PC-9 (cell line): ENCODE results near the gene GALK1. TPM values are rescaled to one million over a fixed set of nuclear protein-coding genes. Genes with fewer than 3 reads are reported as not detected.

Experiments
- BruUV-seq: library from RNA; stranded (reverse); fragments of 400-500 nt; replicated peaks from 2 replicates; lab custom pipeline; 2021; lab: Mats Ljungman, UMichigan
- CTCF ChIA-PET: fragments of 300-600 bp; sonication (Branson Sonifier 250); formaldehyde crosslinking; loops from one replicate; lab custom pipeline; 2022; ENCODE audit warnings: antibody characterized with exemption; lab: Charles Lee
- POLR2A ChIA-PET: fragments of 300-600 bp; sonication (Branson Sonifier 250); formaldehyde crosslinking; loops from one replicate; lab custom pipeline; 2022; ENCODE audit warnings: antibody characterized with exemption; ENCODE audit not compliant: unreplicated experiment; lab: Charles Lee
- DNase-seq, 2 experiments: peaks; one replicate each; pipeline versions ENCODE4 v3.0.0 to v3.0.0-alpha.2; 2015 to 2022; ENCODE audit warnings: mixed read lengths in 1 of 2
- H2AFZ ChIP-seq: fragments of 200-600 bp; sonication (generic); 2 replicates; pipeline ENCODE4 v1.8.1; 2017; ENCODE audit warnings: antibody characterized with exemption
- H3F3A ChIP-seq: fragments of 200-600 bp; sonication (generic); 2 replicates; pipeline ENCODE4 v1.8.1; 2017; ENCODE audit warnings: antibody characterized with exemption, mild to moderate bottlenecking, low read depth; ENCODE audit not compliant: insufficient read depth
- H3K27ac ChIP-seq: fragments of 200-600 bp; sonication (generic); 2 replicates; pipeline ENCODE4 v1.6.1; 2016; ENCODE audit warnings: mixed run types
- H3K27me3 ChIP-seq: fragments of 200-600 bp; sonication (generic); 2 replicates; pipeline ENCODE4 v1.6.1; 2016; ENCODE audit warnings: low read depth, mixed run types; ENCODE audit not compliant: insufficient read depth
- H3K36me3 ChIP-seq: fragments of 200-600 bp; sonication (generic); 2 replicates; pipeline ENCODE4 v1.6.1; 2016; ENCODE audit warnings: low read depth, mixed run types
- H3K4me1 ChIP-seq: fragments of 200-600 bp; sonication (generic); replicated peaks from 2 replicates; pipeline ENCODE4 v1.6.1; 2016; ENCODE audit warnings: mixed run types; ENCODE audit not compliant: insufficient read depth
- H3K4me2 ChIP-seq: fragments of 200-600 bp; sonication (generic); 2 replicates; pipeline ENCODE4 v1.6.1; 2017; ENCODE audit warnings: mixed run types
- H3K4me3 ChIP-seq: fragments of 200-600 bp; sonication (generic); 2 replicates; pipeline ENCODE4 v1.6.1; 2016; ENCODE audit warnings: mixed run types
- H3K79me2 ChIP-seq: fragments of 200-600 bp; sonication (generic); 2 replicates; pipeline ENCODE4 v1.6.1; 2017; ENCODE audit warnings: low read depth, mixed run types
- H3K9me2 ChIP-seq: fragments of 200-600 bp; sonication (generic); 2 replicates; pipeline ENCODE4 v1.8.1; 2017; ENCODE audit warnings: mild to moderate bottlenecking; ENCODE audit not compliant: insufficient read depth
- H3K9me3 ChIP-seq: fragments of 200-600 bp; sonication (generic); 2 replicates; pipeline ENCODE4 v1.8.1; 2016; ENCODE audit warnings: low read depth; ENCODE audit not compliant: insufficient read depth
- H4K20me1 ChIP-seq: fragments of 200-600 bp; sonication (generic); 2 replicates; pipeline ENCODE4 v1.8.1; 2017; ENCODE audit not compliant: insufficient read depth
- CTCF ChIP-seq: fragments of 200-600 bp; sonication (generic); conservative IDR thresholded peaks from 2 replicates; pipeline ENCODE4 v1.6.1; 2017; ENCODE audit warnings: mixed run types, antibody characterized with exemption, mild to moderate bottlenecking, moderate library complexity
- EZH2 ChIP-seq: fragments of 200-600 bp; sonication (generic); IDR thresholded peaks from 2 replicates; pipeline ENCODE4 v1.8.0; 2017; ENCODE audit warnings: antibody characterized with exemption, low read depth
- intact Hi-C: fragments of 100-400 bp; cut with micrococcal nuclease; formaldehyde crosslinking; loops from one replicate; pipeline ENCODE4 v1.10.0; 2022; ENCODE audit not compliant: unreplicated experiment
- total RNA-seq: library from RNA; stranded (reverse); gene quantifications from 2 replicates; pipeline ENCODE4 v1.2.3, GENCODE V29; 2021

GALK1 gene
- total RNA-seq, 1 experiment from 2014 or later = 12.8 TPM

GRCh38 chr17:75773121-75773807, 8.3 kb upstream of the GALK1 start:
- Histone ChIP-seq H3K9me2 (no peaks in the 10 kb centered on the region), H3K27ac (no peak overlapping the region), H4K20me1 (peaks cover 27% of the 10 kb centered on the region), H3K4me2 (no peak overlapping the region), H3K79me2 (peaks cover 20% of the 10 kb centered on the region), H3K9me3 (no peaks in the 10 kb centered on the region), H3K4me1 (peaks cover 32% of the 10 kb centered on the region), H3F3A (peaks cover 45% of the 10 kb centered on the region; the same call in 1 of the 2 replicates), H3K27me3 (no peaks in the 10 kb centered on the region), H3K36me3 (peaks cover 20% of the 10 kb centered on the region), H3K4me3 (no peak overlapping the region), H2AFZ (no peak overlapping the region)
- ChIA-PET CTCF (no interaction called here), POLR2A (interaction anchor here (0.5 to 1.0 kb wide), 3 partner anchors 62 to 315 kb away, joined by 3 read pairs; no protein-coding TSS in a partner anchor)
- no peak for DNase-seq
- intact Hi-C loops = loop anchor here (10.0 kb wide), 2 partner anchors 232 to 502 kb away; partner anchors contain the start of gene CDK3
- no TSS peak for BruUV-seq
- TF ChIP-seq EZH2 = no peak
- no peak for TF ChIP-seq CTCF

- BruUV-seq = no TSS peak
- intact Hi-C loops = loop anchor here (10.0 kb wide), 2 partner anchors 233 to 503 kb away; partner anchors contain the start of gene CDK3
- H2AFZ ChIP-seq = no peak overlapping the region
- peaks cover 10% of the 10 kb centered on the region for H4K20me1 ChIP-seq
- peaks cover 3% of the 10 kb centered on the region; the same call in 1 of the 2 replicates for H3K36me3 ChIP-seq
- no peaks in the 10 kb centered on the region for H3K27me3 ChIP-seq
- no peak overlapping the region for H3K4me2 ChIP-seq
- ChIA-PET POLR2A (interaction anchor here (0.6 kb wide), 1 partner anchor 7 kb away, joined by 15 read pairs; no protein-coding TSS in a partner anchor), CTCF (no interaction called here)
- H3K9me3 ChIP-seq = no peaks in the 10 kb centered on the region
- H3F3A ChIP-seq = peaks cover 28% of the 10 kb centered on the region; the same call in 1 of the 2 replicates
- H3K79me2 ChIP-seq = peaks cover 3% of the 10 kb centered on the region
- H3K9me2 ChIP-seq = no peaks in the 10 kb centered on the region
- TF ChIP-seq EZH2 (no peak), CTCF (no peak)
- H3K4me1 ChIP-seq = peaks cover 17% of the 10 kb centered on the region
- no peak for DNase-seq
- no peak overlapping the region for H3K4me3 ChIP-seq
- H3K27ac ChIP-seq = no peak overlapping the region
These were observed 6.6 kb upstream of the GALK1 start for GRCh38 chr17:75771334-75772281.

GRCh38 chr17:75769536-75769935, 4.5 kb upstream of the GALK1 start:
- ChIA-PET CTCF (interaction anchor here (0.6 kb wide), 1 partner anchor 127 kb away, joined by 3 read pairs; the partner anchor contains the start of gene TRIM65), POLR2A (interaction anchor here (0.7 kb wide), 1 partner anchor 188 kb away, joined by 7 read pairs; no protein-coding TSS in a partner anchor)
- Histone ChIP-seq H3F3A (peaks cover 23% of the 10 kb centered on the region), H3K36me3 (no peaks in the 10 kb centered on the region), H2AFZ (no peak overlapping the region), H3K4me2 (no peak overlapping the region), H4K20me1 (no peaks in the 10 kb centered on the region; the same call in 1 of the 2 replicates), H3K9me3 (no peaks in the 10 kb centered on the region), H3K79me2 (no peaks in the 10 kb centered on the region), H3K4me1 (peaks cover 1% of the 10 kb centered on the region; the same call in 1 of the 2 replicates), H3K27me3 (no peaks in the 10 kb centered on the region), H3K4me3 (no peak overlapping the region), H3K9me2 (no peaks in the 10 kb centered on the region), H3K27ac (no peak overlapping the region)
- no peak for DNase-seq
- no TSS peak for BruUV-seq
- intact Hi-C loops = no loop called here
- no peak for TF ChIP-seq EZH2
- TF ChIP-seq CTCF = no peak
